AG10803 (cell line): Measurements from ENCODE around the gene TTLL5.

Experiments
- DNase-seq: peaks from one replicate; pipeline ENCODE4 v3.0.0; 2010; ENCODE audit warnings: low read depth
- H3K4me3 ChIP-seq: 2 replicates; pipeline ENCODE4 v1.5.1; 2011; ENCODE audit warnings: mild to moderate bottlenecking, low read length, control low read depth
- CTCF ChIP-seq: conservative IDR thresholded peaks from 2 replicates; pipeline ENCODE4 v1.5.1; 2011; ENCODE audit warnings: mild to moderate bottlenecking, low read length, control low read depth, inconsistent platforms

The TTLL5 gene

GRCh38 chr14:75906228-75906627 is 245.2 kb downstream of the TTLL5 start:
- H3K4me3 ChIP-seq: no peak overlapping the region
- DNase-seq: no peak
- TF ChIP-seq CTCF: no peak

GRCh38 chr14:75906680-75907280 is 245.7 kb downstream of the TTLL5 start:
- peak; percentile 61 for DNase-seq
- peak; percentile 90 for TF ChIP-seq CTCF

GRCh38 chr14:75907756-75908359 is 246.8 kb downstream of the TTLL5 start:
- H3K4me3 ChIP-seq: no peak overlapping the region
- no peak for TF ChIP-seq CTCF
- no peak for DNase-seq

More at GRCh38 chr14:75906680-75907280, 245.7 kb downstream of the TTLL5 start:
- H3K4me3 ChIP-seq: no peak overlapping the region

- TF ChIP-seq CTCF: no peak
- no peak for DNase-seq
- H3K4me3 ChIP-seq: no peak overlapping the region
Measured at GRCh38 chr14:75909630-75910029, 248.6 kb downstream of the TTLL5 start.

GRCh38 chr14:75910048-75910447 is 249.0 kb downstream of the TTLL5 start:
- no peak for TF ChIP-seq CTCF
- DNase-seq: no peak
- H3K4me3 ChIP-seq: no peak overlapping the region

GRCh38 chr14:75911883-75912282 is 250.8 kb downstream of the TTLL5 start:
- no peak for TF ChIP-seq CTCF

GRCh38 chr14:75913183-75913582 is 252.1 kb downstream of the TTLL5 start:
- DNase-seq: no peak
- no peak for TF ChIP-seq CTCF
- no peak overlapping the region for H3K4me3 ChIP-seq

More at GRCh38 chr14:75911883-75912282, 250.8 kb downstream of the TTLL5 start:
- no peak overlapping the region for H3K4me3 ChIP-seq
- DNase-seq: no peak
